AG04450 (cell line): ENCODE results near the gene RAET1E. TPM values are rescaled to one million over a fixed set of nuclear protein-coding genes. Genes with fewer than 3 reads are reported as not detected.
"Not testable (repeated sequence)": the region's sequence is repeated elsewhere in the genome, so short reads cannot be mapped to it uniquely, and the experiment has no call there.

Source experiments
- CTCF ChIA-PET: fragments of 300-600, 350-600 bp; formaldehyde crosslinking; extraction: SDS; loops from one replicate; lab custom pipeline; 2022; ENCODE audit warnings: antibody characterized with exemption, inconsistent platforms; lab: Charles Lee
- POLR2A ChIA-PET: fragments of 350-600 bp; formaldehyde crosslinking; extraction: SDS; loops from one replicate; lab custom pipeline; 2021; ENCODE audit warnings: antibody characterized with exemption, inconsistent platforms; lab: Yijun Ruan, JAX
- DNase-seq: peaks from one replicate; pipeline ENCODE4 v3.0.0-alpha.2; 2011; ENCODE audit warnings: low read depth, low spot score
- H3K27ac ChIP-seq: one replicate; pipeline ENCODE4 v1.5.1; 2012; ENCODE audit warnings: low read depth, low read length, control low read depth
- H3K27me3 ChIP-seq: one replicate; pipeline ENCODE4 v1.6.0; 2012; ENCODE audit warnings: low read length; ENCODE audit not compliant: control insufficient read depth, insufficient read depth
- H3K4me3 ChIP-seq: 2 replicates; pipeline ENCODE4 v1.5.1; 2011; ENCODE audit warnings: mild to moderate bottlenecking, low read depth, low read length, control low read depth
- H3K9me3 ChIP-seq: 2 replicates; pipeline ENCODE4 v1.5.1; 2012; ENCODE audit warnings: low read length; ENCODE audit not compliant: control insufficient read depth, insufficient read depth
- CTCF ChIP-seq: IDR thresholded peaks from 2 replicates; pipeline ENCODE4 v1.5.1; 2011; ENCODE audit warnings: low read depth, low read length, control low read depth, inconsistent platforms
- polyA plus RNA-seq: library from polyadenylated mRNA; depleted of rRNA; stranded (reverse); fragments of >200 nt; gene quantifications from 2 replicates; pipeline ENCODE4 v1.2.3, GENCODE V29; 2011

RAET1E gene
- polyA plus RNA-seq, 1 experiment = not detected

GRCh38 chr6:149867876-149868640 lies 29.9 kb downstream of the RAET1E start:
- no peak for DNase-seq
- ChIA-PET POLR2A (no interaction called here), CTCF (interaction anchor here (0.9 kb wide), 1 partner anchor 28 kb away, joined by 4 read pairs; no protein-coding TSS in a partner anchor)
- Histone ChIP-seq H3K27ac (no peak overlapping the region), H3K27me3 (no peaks in the 10 kb centered on the region), H3K4me3 (no peak overlapping the region), H3K9me3 (no peaks in the 10 kb centered on the region)
- no peak for TF ChIP-seq CTCF

GRCh38 chr6:149864578-149865535 lies 33.1 kb downstream of the RAET1E start:
- Histone ChIP-seq H3K27ac (peak overlapping the region; percentile 77), H3K4me3 (peak overlapping the region; percentile 51), H3K27me3 (no peaks in the 10 kb centered on the region), H3K9me3 (no peaks in the 10 kb centered on the region)
- peak; percentile 80 for TF ChIP-seq CTCF
- POLR2A ChIA-PET = no interaction called here
- no peak for DNase-seq
- CTCF ChIA-PET = interaction anchor here (0.6 to 3.0 kb wide), 17 partner anchors 9 to 926 kb away, joined by 3 to 21 read pairs (median 6); no protein-coding TSS in a partner anchor

GRCh38 chr6:149863698-149864577 lies 34.0 kb downstream of the RAET1E start, which contains the start of gene LRP11:
Gene LRP11 (minus strand): TSS chr6:149864359. CDS start chr6:149864020, 339 bp downstream.
- POLR2A ChIA-PET = interaction anchor here (1.0 to 1.2 kb wide), 3 partner anchors 9 to 18 kb away, joined by 3 read pairs; no protein-coding TSS in a partner anchor
- Histone ChIP-seq H3K4me3 (peak within 1 kb of the TSS; percentile 51), H3K27ac (peak within 1 kb of the TSS; percentile 80), H3K27me3 (no peaks in the 10 kb centered on the region), H3K9me3 (no peaks in the 10 kb centered on the region)
- no peak for DNase-seq
- TF ChIP-seq CTCF = no peak
- CTCF ChIA-PET = interaction anchor here (0.6 to 2.7 kb wide), 7 partner anchors 20 to 927 kb away, joined by 3 to 21 read pairs (median 7); no protein-coding TSS in a partner anchor

- Histone ChIP-seq H3K27ac (peak overlapping the region; percentile 80), H3K4me3 (peak overlapping the region; percentile 51), H3K27me3 (no peaks in the 10 kb centered on the region), H3K9me3 (no peaks in the 10 kb centered on the region)
- TF ChIP-seq CTCF = no peak
- ChIA-PET POLR2A (interaction anchor here (0.6 to 1.2 kb wide), 4 partner anchors 8 to 22 kb away, joined by 3 to 4 read pairs (median 3); no protein-coding TSS in a partner anchor), CTCF (interaction anchor here (0.6 to 1.9 kb wide), 4 partner anchors 11 to 215 kb away, joined by 3 to 7 read pairs (median 4); no protein-coding TSS in a partner anchor)
- DNase-seq = no peak
Observed at GRCh38 chr6:149862922-149863697, 34.8 kb downstream of the RAET1E start.

- DNase-seq, POLR2A ChIA-PET, H3K9me3 ChIP-seq, H3K27me3 ChIP-seq: not testable (repeated sequence)
- CTCF ChIA-PET = interaction anchor here (0.6 to 1.9 kb wide), 4 partner anchors 10 to 28 kb away, joined by 3 to 7 read pairs (median 6); no protein-coding TSS in a partner anchor
- peak overlapping the region; percentile 51 for H3K4me3 ChIP-seq
- H3K27ac ChIP-seq = peak overlapping the region; percentile 77
Observed at GRCh38 chr6:149862424-149862738, 35.5 kb downstream of the RAET1E start.
